Measurements from ENCODE around the gene HOXD10. TPM values are rescaled to one million over a fixed set of nuclear protein-coding genes. Genes with fewer than 3 reads are reported as not detected.

The HOXD10 gene
- polyA plus RNA-seq, 1 donor from 2014 or later = not detected

- Histone ChIP-seq H2AFZ (ENCODE audit: low read depth, low read length) (no peak overlapping the region), H3K27ac (ENCODE audit: low read length) (no peak overlapping the region), H3K4me3 (ENCODE audit: low read length) (no peak overlapping the region), H3K9me2 (ENCODE audit: insufficient read depth, low read length) (no peaks in the 10 kb centered on the region), H3K4me2 (ENCODE audit: low read length) (no peak overlapping the region), H4K20me1 (ENCODE audit: insufficient read depth) (no peaks in the 10 kb centered on the region), H3K79me2 (replicated peaks; ENCODE audit: insufficient read depth, low read length) (no peaks in the 10 kb centered on the region), H3K9me3 (ENCODE audit: low read length) (no peaks in the 10 kb centered on the region), H3K36me3 (ENCODE audit: insufficient read depth, low read length) (no peaks in the 10 kb centered on the region), H3K9ac (ENCODE audit: low read length) (no peak overlapping the region), H3K27me3 (ENCODE audit: insufficient read depth, low read depth, low read length) (peaks cover 97% of the 10 kb centered on the region), H3F3A (ENCODE audit: insufficient read depth, low read length, poor library complexity, severe bottlenecking) (no peaks in the 10 kb centered on the region)
- TF ChIP-seq REST (IDR thresholded peaks at IDR 0.05; ENCODE audit: borderline replicate concordance) (no peak), MXI1 (conservative IDR thresholded peaks at IDR 0.05; ENCODE audit: poor library complexity, severe bottlenecking) (no peak), CTCF (IDR thresholded peaks at IDR 0.05; ENCODE audit: poor library complexity, severe bottlenecking) (no peak), POLR2AphosphoS5 (IDR thresholded peaks at IDR 0.05) (no peak)
Observed at GRCh38 chr2:176124947-176125771, 8.6 kb downstream of the HOXD10 start.

- H3K9me3 ChIP-seq (ENCODE audit: low read length) = no peaks in the 10 kb centered on the region
- H3K79me2 ChIP-seq (replicated peaks; ENCODE audit: insufficient read depth, low read length) = no peaks in the 10 kb centered on the region
- no peaks in the 10 kb centered on the region for H4K20me1 ChIP-seq (ENCODE audit: insufficient read depth)
- no peaks in the 10 kb centered on the region for H3K9me2 ChIP-seq (ENCODE audit: insufficient read depth, low read length)
- H3K27ac ChIP-seq (ENCODE audit: low read length) = no peak overlapping the region
- no peak overlapping the region for H3K9ac ChIP-seq (ENCODE audit: low read length)
- H3K27me3 ChIP-seq (ENCODE audit: insufficient read depth, low read depth, low read length) = peaks cover 97% of the 10 kb centered on the region
- no peak overlapping the region for H2AFZ ChIP-seq (ENCODE audit: low read depth, low read length)
- no peak for TF ChIP-seq EZH2 (IDR thresholded peaks at IDR 0.05; ENCODE audit: borderline replicate concordance, insufficient read depth, low read length, poor library complexity, severe bottlenecking)
- no peak for TF ChIP-seq RAD21 (conservative IDR thresholded peaks at IDR 0.05)
- TF ChIP-seq TAF1 (IDR thresholded peaks at IDR 0.05; ENCODE audit: low read depth) = no peak
- TF ChIP-seq MXI1 (conservative IDR thresholded peaks at IDR 0.05; ENCODE audit: poor library complexity, severe bottlenecking) = no peak
- TF ChIP-seq POLR2AphosphoS5 (IDR thresholded peaks at IDR 0.05) = no peak
- no peak for TF ChIP-seq SMC3 (conservative IDR thresholded peaks at IDR 0.05; ENCODE audit: poor library complexity)
- TF ChIP-seq CTCF (IDR thresholded peaks at IDR 0.05; ENCODE audit: poor library complexity, severe bottlenecking) = no peak
- no peak for TF ChIP-seq REST (IDR thresholded peaks at IDR 0.05; ENCODE audit: borderline replicate concordance)
- TF ChIP-seq EP300 (conservative IDR thresholded peaks at IDR 0.05; ENCODE audit: poor library complexity, severe bottlenecking) = no peak
- H3K36me3 ChIP-seq (ENCODE audit: insufficient read depth, low read length) = no peaks in the 10 kb centered on the region
- no peak overlapping the region for H3K4me3 ChIP-seq (ENCODE audit: low read length)
- no peaks in the 10 kb centered on the region for H3F3A ChIP-seq (ENCODE audit: insufficient read depth, low read length, poor library complexity, severe bottlenecking)
- H3K4me2 ChIP-seq (ENCODE audit: low read length) = no peak overlapping the region
Observed at GRCh38 chr2:176125772-176126054, 9.1 kb downstream of the HOXD10 start.
